Measurements from ENCODE around the gene GFPT1.
"Not testable (repeated sequence)": the region's sequence is repeated elsewhere in the genome, so short reads cannot be mapped to it uniquely, and the experiment has no call there.

GFPT1 gene

DNA sequence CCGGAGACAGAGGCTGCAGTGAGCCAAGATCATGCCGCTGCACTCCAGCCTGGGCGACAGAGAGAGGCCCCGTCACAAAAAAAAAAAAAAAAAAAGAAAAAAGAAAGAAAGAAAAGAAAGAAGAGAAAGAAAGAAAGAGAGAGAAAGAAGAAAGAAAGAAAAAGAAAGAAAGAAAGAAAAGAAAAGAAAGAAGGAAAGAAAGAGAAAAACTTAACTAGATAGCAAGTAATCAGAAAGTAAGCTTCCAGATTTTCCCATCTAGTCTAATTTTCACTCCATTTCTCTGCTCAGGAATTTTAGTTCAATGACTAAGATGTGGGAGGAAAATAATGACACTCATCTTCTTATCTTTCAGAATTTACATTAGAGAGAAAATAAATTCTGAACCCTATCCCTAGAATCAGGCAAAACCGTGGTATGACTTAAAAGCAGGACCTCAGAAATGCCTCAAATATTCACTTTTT lies 2.4 kb downstream of the GFPT1 start:
- DNase-seq (ENCODE audit: extremely low read depth in 1 of 2, low read depth in 1 of 2), result no peak

DNA sequence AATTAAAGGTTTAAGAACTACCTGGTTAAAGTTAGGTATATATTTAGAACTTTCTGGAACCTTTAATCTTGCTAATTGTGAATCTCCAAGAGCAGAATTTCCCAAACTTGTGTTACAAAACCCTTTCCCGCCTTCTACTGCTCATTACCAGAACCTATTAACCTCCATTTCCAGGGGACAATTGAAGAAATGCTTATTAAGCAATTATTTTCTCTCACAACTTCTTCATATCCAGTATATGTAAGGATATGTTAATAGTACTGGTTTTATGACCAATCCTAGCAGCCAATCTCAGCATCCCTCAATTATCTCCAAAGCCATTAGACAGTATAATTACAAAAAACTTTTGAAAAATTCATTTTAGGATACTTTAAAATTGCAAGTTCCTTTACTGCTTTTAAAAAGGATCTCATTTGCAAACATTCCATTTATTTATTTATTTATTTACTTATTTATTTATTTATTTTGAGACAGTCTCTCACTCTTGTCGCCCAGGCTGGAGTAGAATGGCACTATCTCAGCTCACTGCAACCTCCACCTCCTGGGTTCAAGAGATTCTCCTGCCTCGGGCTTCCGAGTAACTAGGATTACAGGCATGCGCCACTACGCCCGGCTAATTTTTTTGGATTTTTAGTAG lies 3.7 kb downstream of the GFPT1 start:
- DNase-seq (ENCODE audit: extremely low read depth in 1 of 2, low read depth in 1 of 2), result no peak

DNA sequence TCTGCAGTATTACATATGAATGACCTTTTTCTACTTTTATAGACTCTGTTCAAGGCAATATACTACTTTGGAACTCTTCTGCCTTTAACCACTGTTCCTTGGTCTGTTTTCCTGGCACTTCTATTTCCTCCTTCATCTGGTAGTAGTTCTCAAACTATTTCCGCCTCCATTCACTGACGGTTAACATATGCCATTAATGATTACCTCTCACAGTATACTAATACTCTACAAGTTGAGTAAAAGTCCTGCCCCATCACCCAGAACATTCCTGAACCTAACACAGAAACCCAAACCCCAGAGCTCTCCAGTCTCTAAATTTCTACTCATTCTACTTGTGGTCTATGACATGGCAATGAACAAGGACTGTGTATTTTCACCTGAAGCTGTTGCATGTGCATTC lies 4.5 kb downstream of the GFPT1 start:
- DNase-seq (ENCODE audit: extremely low read depth in 1 of 2, low read depth in 1 of 2), result no peak

DNA sequence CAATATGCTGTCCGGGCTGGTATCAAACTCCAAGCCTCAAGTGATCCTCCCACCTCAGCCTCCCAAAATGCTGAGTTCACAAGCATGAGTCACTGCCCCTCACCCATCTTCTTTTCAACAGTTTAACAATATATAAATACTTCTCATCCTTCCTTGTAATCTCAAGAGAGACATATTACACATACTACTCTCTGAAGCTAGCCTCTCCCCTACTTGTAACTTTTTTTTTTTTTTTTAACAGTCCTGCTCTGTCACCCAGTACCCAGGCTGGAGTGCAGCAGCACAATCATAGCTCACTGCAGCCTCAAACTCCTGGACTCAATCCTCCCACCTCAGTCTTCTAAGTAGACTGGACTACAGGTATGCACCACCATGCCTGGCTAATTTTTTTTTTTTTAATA lies 5.7 kb downstream of the GFPT1 start:
- no peak for DNase-seq (ENCODE audit: extremely low read depth in 1 of 2, low read depth in 1 of 2)

DNA sequence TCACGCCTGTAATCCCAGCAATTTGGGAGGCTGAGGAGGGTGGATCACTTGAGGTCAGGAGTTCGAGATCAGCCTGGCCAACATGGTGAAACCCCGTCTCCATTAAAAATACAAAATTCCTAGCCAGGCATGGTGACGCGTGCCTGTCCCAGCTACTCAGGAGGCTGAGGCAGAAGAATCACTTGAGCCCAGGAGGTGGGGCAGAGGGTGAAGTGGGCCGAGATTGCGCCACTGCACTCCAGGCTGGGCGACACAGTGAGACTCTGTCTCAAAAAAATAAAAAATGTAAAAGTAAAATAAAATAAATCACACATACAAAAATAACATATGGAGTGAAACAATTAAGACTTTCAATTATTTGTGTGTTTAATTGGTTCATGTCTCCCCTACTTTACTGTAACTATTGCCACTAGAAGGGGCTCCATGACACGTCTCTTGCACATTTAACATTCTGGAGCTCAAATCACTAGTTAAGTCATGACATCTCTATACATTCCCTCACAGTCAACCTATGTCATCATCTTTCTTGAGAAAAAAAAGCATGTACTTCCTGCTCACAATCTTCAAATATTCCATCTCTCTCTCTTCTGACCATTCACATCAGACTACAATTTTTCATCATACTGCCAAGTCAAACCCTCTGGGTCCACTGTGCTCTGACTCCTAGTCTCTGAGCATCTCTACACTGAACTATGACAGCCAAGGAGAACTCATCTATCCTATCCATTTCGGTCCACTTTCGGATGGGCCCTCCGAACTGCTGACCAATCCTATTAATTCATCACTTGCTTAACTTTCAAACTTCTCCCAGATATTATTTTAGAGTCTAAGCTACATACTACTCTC lies 6.7 kb downstream of the GFPT1 start:
- no peak for DNase-seq (ENCODE audit: extremely low read depth in 1 of 2, low read depth in 1 of 2)

DNA sequence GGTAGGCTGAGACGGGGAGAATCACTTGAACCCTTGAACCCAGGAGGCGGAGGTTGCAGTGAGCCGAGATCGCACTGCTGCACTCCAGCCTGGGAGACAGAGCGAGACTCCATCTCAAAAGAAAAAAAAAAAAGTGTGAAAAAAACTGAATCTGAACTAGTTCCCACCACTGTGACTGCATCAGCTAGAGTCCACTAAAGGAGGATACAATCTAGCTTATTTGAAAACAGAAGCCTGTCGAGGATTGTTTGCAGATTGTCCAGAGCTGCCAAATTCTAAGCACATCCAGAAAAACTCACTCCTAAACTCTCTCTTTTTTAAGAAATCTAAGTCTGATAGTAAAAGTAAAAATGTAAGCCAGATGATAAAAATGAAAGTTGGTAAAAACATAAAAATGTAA lies 10.6 kb downstream of the GFPT1 start:
- no peak for DNase-seq (ENCODE audit: extremely low read depth in 1 of 2, low read depth in 1 of 2)

DNA sequence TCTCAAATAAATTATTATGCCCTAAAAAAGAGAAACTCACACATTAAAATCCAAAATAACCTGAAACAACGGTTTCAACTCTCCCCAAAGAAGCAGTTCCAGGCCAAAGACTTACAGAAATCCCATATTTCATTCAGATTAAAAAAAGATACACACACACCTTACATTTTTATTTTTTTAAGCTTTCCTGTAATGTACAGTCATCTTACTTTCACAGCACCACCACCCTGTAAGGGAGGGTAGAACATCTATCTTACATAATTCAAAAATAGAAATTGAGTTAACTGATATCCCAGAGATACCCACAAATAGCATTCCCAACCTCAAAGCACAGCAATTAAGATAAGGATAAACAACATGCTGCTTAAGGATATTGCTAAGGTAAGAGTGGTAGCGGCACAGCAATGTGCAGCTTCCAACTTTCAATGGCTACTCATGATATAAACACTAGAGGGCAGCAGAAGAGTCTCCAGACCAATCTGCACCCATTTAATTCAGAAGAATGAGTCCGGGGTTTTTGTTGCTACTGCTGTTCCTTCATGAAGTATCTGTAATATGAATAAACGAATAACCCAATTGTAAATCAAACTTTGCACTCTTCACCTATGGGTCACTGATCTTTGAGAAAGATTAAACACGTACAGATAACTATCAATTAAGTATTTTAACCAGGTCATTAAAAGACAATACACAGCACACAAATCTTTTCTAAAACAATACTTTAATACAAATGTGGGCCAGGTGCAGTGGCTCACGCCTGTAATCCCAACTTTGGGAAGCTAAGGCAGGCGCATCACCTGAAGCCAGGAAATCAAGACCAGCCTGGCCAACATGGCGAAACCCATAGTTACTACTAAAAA lies 11.3 kb downstream of the GFPT1 start:
- no peak for DNase-seq (ENCODE audit: extremely low read depth in 1 of 2, low read depth in 1 of 2)

DNA sequence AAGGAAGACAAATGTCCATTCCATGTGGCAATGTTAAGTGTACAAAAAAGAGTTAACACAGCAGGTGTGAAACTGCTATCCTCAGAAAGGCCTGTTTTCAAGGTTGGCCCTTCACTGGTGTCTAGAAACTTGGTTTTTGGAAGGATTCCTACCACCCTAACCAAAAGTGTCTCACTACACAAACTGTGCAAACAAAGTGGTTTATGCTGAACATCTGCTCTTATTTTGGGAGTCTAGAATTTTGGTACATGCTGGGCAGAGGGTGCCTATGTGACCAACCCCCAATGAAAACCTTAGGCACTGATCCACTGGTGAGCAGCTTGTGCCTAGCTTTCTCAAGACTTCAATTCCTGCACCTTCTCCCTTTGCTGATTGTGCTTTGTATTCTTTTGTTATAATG lies 14.3 kb downstream of the GFPT1 start:
- no peak for DNase-seq (ENCODE audit: extremely low read depth in 1 of 2, low read depth in 1 of 2)

DNA sequence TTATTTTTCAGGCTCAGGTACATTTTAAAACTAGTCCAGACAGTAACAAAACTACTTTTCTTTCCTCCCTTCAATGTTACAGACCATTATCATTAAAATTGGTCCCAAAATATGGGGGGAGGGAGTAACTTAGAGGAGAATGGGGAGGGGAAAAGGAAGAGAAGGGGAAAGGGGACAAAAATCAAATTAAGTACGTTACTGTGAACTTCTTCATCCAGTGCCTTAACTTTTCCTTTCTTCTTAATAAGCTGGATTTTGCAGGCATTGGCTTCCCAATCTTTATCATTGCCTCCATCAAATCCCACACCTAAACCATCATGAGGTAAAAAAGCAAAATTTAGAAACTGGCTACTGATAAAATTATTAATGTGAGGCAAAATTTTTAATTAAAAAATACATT lies 17.2 kb downstream of the GFPT1 start:
- DNase-seq (ENCODE audit: extremely low read depth in 1 of 2, low read depth in 1 of 2), result no peak

DNA sequence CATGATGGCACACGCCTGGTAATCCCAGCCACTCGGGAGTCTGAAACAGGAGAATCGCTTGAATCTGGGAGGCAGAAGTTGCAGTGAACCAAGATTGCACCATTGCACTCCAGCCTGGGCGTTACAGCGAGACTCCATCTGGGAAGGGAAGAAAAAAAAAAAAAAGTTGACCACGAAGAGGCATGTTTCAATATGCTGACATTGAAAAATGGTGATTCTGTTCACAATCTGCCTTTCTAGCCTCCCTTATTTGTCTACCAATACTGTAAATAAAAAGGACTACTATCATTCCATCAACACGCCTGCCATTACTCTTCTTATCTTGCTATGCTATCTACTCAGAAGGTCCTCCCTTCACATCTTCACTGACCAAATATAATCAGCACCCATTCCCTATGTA lies 18.4 kb downstream of the GFPT1 start:
- no peak for DNase-seq (ENCODE audit: extremely low read depth in 1 of 2, low read depth in 1 of 2)

DNA sequence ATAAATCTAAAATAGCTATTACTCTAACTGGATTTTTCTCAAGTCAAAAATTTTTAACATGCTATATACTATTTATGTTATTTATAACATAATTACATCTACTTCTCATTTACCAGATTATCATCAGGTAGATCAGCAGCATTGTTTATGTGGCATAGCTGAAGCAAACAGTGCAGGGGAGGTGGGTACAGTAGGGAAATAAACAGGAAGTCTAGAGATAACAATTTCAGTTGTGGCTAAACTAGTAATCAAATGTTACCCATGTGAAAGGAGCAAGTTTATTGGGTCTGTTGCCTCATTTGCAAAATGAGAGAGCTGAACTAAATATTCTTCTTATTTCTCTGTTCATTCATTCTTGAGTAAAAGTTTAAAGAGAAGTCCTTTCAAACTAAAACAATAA lies 27.7 kb downstream of the GFPT1 start:
- no peak for DNase-seq (ENCODE audit: extremely low read depth in 1 of 2, low read depth in 1 of 2)

DNA sequence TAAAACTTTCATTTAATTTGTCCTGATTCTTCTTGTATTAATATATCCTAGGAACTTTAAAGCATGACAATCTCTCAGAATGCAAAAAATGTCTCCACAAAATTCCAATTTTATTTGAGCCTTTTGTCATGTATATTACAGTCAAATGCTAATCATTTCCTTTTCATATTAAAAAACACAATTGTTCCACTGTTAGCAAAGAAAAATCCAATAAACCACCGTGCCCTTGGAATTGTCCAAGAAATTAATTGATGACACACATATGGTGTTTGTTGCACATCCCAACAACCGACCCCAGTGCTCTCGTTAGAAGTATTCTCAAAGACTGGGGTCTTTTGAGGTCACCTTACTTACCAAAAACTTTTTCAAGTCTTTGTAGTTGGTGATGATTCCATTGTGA lies 28.1 kb downstream of the GFPT1 start:
- no peak for DNase-seq (ENCODE audit: extremely low read depth in 1 of 2, low read depth in 1 of 2)

DNA sequence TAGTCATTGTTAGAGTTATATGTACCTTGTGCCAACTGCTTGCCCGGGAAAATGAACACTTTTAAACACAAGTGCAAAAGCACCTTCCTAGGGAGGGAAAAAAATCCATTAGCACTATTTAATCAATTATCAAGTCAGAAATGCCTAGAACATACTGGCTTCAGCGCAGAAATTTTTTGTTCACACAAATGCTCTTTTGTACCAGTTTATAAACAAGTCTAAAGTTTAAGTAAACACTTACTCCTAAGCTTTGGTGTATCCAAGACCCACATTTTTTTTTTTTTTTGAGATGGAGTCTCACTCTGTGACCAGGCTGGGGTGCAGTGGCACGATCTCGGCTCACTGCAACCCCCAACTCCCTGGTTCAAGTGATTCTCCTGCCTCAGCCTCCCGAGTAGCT lies 30.6 kb downstream of the GFPT1 start:
- no peak for DNase-seq (ENCODE audit: extremely low read depth in 1 of 2, low read depth in 1 of 2)

DNA sequence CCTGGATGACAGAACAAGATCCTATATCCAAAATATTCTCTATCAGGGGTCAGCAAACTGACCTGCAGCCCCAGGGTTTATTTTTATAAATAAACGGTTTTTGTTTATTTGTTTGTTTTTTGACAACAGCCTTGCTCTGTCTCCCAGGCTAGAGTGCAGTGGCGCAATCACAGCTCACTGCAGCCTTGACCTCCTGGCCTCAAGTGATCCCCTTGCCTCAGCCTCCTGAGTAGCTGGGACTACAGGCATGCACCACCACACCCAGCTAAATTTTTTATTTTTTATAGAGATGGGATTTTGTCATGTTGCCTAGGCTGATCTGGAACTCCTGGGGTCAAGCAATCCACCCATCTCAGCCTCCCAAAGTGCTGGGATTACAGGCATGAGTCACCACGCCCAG lies 32.1 kb downstream of the GFPT1 start:
- not testable (repeated sequence) for DNase-seq (ENCODE audit: extremely low read depth in 1 of 2, low read depth in 1 of 2)

DNA sequence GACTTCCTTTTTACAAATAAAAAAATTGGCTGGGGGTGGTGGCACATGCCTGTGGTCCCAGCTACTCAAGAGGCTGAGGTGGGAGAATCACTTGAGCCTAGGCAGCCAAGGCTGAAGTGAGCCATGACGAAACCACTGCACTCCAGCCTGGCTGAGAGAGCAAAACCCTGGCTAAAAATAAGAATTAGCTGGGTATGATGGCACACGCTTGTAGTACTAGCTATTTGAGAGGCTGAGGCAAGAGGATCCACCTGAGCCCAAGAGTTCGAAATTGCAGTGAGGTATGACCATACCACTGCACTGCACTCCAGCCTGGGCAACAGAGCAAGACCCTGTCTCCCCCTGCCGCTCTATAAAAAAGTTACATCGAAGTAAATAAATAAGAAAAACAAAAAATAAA lies 33.7 kb downstream of the GFPT1 start:
- no peak for DNase-seq (ENCODE audit: extremely low read depth in 1 of 2, low read depth in 1 of 2)

DNA sequence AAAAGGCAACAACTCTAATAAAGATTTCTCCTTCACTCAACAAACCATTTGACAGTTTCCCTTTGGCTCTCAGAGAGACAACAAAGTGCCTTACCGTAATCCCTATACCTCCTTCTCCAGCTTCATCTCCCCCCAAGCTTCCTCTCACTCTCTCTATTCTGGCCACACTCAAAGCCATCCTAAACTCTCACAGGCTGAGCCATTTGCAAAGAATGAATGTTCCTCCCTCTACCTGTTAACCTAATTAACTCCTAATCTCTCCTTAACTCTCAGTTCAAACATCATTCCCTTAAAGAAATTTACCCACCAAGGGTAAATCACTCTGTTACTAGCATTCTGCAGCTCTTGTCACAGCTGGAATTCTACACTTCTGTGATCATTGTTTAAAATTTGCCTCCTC lies 38.2 kb downstream of the GFPT1 start:
- DNase-seq (ENCODE audit: extremely low read depth in 1 of 2, low read depth in 1 of 2), result no peak

DNA sequence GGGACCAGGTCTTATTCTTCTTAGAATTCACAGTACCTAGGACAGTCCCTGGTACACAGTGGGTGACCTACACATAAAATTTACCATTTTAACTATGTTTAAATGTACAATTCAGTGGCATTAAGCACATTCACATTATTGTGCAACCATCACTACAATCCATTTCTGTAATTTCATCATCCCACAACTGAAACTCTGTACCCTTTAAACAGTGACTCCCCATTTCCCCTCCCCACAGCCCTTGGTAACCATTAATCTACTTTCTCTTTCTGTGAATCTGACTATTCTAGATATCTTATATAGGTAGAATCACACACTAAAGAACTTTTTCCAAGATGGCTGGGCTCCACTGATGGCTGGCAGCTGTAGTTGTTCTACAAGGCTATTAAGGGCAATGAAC lies 41.6 kb downstream of the GFPT1 start:
- DNase-seq (ENCODE audit: extremely low read depth in 1 of 2, low read depth in 1 of 2), result no peak

DNA sequence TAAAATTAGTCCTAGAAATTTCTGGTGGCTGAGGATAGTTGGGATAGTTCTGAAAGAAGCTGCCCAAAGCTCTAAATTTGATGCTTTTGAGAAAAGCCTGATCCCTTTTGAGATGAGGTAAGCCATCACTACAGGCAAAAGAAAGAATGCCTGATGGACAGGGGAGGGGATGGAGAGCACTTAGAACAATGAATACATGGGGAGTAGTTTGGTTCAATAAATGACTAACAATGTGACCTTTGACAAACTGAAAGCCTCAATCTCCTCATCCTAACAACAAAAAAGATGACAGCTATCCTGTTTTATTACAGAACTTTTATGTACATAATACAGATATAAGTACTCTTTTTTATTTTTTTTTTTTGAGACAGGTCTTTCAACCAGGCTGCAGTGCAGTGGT lies 42.7 kb downstream of the GFPT1 start:
- no peak for DNase-seq (ENCODE audit: extremely low read depth in 1 of 2, low read depth in 1 of 2)

DNA sequence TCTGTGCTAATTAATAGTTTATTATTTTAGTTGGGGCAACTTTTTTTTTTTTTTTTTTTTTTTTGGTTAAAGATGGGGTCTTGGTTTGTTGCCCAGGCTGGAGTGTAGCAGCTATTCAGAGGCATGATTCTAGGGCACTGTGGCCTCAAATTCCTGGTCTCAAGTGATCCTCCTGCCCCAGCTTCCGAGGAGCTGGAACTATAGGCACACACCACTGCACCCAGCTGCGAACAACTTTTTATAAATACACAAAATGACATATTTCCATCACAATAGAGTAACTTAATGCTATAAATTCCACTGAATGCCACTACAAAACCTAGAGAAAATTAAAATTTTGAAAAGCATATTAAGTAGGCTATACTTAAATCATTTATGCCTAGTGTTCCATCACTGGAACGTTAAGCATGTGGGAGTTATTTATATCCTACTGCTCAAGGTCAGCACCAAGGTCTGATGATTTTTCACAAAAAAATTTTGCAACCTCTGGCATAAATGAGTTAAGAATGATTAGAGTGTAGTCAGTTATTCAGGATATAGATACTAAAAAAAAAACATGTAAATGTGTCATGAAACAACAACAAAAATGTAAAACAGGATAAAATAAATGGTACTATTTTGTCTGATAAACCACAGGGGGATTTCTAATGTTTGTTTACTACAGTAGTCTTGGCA lies 46.8 kb downstream of the GFPT1 start:
- no peak for DNase-seq (ENCODE audit: extremely low read depth in 1 of 2, low read depth in 1 of 2)

DNA sequence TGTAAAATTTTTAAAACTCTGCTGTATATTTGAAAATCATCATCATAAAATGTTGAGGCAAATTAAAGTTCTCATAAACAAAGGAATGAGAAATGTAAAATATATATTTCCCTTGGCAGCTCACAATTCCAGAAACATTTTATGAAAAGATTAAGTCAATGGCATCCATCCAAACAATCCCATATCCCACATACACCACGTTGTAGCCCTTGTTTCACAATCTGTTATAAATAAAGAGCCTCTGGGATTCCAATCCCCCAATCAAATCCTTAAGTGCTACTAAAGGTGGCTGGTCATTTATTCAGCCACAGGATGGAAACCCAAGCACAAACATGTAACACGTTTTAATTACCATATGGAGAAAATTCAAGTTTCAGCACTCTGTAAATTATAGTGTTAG lies 51.7 kb downstream of the GFPT1 start:
- no peak for DNase-seq (ENCODE audit: extremely low read depth in 1 of 2, low read depth in 1 of 2)

DNA sequence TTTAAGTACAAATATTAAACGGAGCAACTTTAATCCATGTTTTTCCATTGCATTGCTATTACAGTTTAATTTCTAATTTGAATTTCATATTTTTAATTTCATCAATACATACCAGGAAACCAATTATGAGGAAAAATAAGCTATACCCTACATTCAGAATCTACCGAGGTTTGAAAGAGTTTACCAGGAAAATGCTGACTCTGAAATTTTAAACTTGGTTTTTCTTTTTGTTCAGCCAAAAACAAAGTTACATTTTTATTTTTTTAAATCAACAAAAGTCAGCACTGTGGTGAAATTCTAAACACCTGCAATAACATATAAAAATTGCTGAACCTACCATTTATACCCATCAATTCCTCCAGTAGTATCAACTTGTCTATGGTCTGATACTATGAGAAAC lies 53.7 kb downstream of the GFPT1 start:
- DNase-seq (ENCODE audit: extremely low read depth in 1 of 2, low read depth in 1 of 2), result no peak
